GM12873 (cell line): ENCODE measurements around the gene ABTB2.

Experiments
- CTCF ChIP-seq: IDR thresholded peaks from 2 replicates; pipeline ENCODE4 v1.5.1; 2012; ENCODE audit warnings: low read depth, mild to moderate bottlenecking, moderate library complexity, low read length, control low read depth; ENCODE audit not compliant: insufficient read depth; ENCODE audit errors: missing control alignments

Gene ABTB2

GRCh38 chr11:34175284-34176019 is 182.4 kb downstream of the ABTB2 start:
- no peak for TF ChIP-seq CTCF

GRCh38 chr11:34174412-34175041 is 183.3 kb downstream of the ABTB2 start:
- TF ChIP-seq CTCF = peak; percentile 98

- TF ChIP-seq CTCF = no peak
Observed at GRCh38 chr11:34173050-34173449, 184.8 kb downstream of the ABTB2 start.

GRCh38 chr11:34169686-34170085 is 188.1 kb downstream of the ABTB2 start:
- TF ChIP-seq CTCF = no peak

- TF ChIP-seq CTCF = no peak
Observed at GRCh38 chr11:34168642-34169420, 189.0 kb downstream of the ABTB2 start.

GRCh38 chr11:34167961-34168360 is 189.8 kb downstream of the ABTB2 start:
- TF ChIP-seq CTCF = no peak
